Measurements from ENCODE around the gene HEPHL1.

DNA sequence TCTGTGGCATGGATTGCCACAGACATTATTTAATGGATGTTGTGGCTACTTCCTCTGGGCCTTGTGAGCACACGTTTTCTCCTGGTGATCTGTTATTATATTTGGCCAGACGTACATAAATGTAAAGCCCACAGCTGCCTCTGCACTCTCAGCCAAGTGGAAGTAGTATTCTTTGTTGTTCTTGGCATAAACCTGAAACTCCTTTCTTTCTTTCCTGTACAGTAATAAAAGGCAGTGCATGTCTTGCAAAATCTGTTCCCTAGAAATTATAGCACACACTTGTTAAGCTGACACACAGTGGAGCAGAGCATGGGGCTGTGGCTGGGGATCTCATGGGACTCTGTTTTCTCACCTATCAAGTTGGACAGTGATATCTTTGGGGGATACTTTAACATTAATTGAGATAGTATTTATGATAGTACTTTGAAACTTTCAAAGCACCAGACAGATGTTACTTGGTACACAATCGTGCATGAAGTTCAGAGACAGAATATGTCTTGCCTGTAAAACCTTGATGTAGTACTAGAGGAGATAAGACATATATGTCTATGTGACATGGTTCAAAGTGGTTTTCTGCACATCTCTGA is 128.4 kb downstream of the HEPHL1 start:
- TF ChIP-seq, protein P1, sequence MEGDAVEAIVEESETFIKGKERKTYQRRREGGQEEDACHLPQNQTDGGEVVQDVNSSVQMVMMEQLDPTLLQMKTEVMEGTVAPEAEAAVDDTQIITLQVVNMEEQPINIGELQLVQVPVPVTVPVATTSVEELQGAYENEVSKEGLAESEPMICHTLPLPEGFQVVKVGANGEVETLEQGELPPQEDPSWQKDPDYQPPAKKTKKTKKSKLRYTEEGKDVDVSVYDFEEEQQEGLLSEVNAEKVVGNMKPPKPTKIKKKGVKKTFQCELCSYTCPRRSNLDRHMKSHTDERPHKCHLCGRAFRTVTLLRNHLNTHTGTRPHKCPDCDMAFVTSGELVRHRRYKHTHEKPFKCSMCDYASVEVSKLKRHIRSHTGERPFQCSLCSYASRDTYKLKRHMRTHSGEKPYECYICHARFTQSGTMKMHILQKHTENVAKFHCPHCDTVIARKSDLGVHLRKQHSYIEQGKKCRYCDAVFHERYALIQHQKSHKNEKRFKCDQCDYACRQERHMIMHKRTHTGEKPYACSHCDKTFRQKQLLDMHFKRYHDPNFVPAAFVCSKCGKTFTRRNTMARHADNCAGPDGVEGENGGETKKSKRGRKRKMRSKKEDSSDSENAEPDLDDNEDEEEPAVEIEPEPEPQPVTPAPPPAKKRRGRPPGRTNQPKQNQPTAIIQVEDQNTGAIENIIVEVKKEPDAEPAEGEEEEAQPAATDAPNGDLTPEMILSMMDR (IDR thresholded peaks at IDR 0.05; ENCODE audit: low read depth, low read length) = no peak
- TF ChIP-seq EZH2phosphoT487 (IDR thresholded peaks at IDR 0.05; ENCODE audit: low read depth) = no peak
